Heart left ventricle (tissue), 13 donors: Measurements from ENCODE around the gene RBX1.

Experiments
- CTCF ChIP-seq, 12 donors: fragments of 200-600 bp; sonication (generic) in 4 of 12; IDR thresholded peaks; one replicate each; pipeline versions ENCODE4 v1.5.0 to v1.8.0; 2018 to 2022; ENCODE audit warnings: antibody characterized with exemption in 12 of 12, mild to moderate bottlenecking in 5 of 12
- POLR2A ChIP-seq, 2 donors: fragments of 450-650 bp; IDR thresholded peaks; one replicate each; pipeline ENCODE4 v1.6.1; 2017; ENCODE audit warnings: antibody characterized with exemption in 2 of 2, mild to moderate bottlenecking in 2 of 2, moderate library complexity in 2 of 2
- donor health status: ischemic (EF 13 %, LVEDD 7.1; RV severe dilation, severe dysfunction).
- donor health status: DM: no; HTN: yes; CAD: no.
- donor health status: DM: no; HTN: no; CAD: no.
- donor health status: ischemic (EF 25% LVEDD 6.9; RV normal size, moderate dysfunction).
- donor health status: ischemic (EF 25% LVEDD 5.7; RV mildly dilated, moderate dysfunction).
- donor health status: ischemic (EF 35%, LVEDD 5.7; RV mildly dilated, moderate dysfunction).
- donor health status: nonischemic (EF 11% LVEDD 7.7; RV severe dilation, severe dysfunction).
- donor health status: DM: yes; HTN: yes; CAD: no.
- donor health status: PGD.
- donor health status: ischemic (EF 29% LVEDD 5.4; RV normal size, mild dysfunction).
- donor health status: nonischemic (EF 23%, LVEDD 6.1; RV moderate dilation, normal function).

- TF ChIP-seq POLR2A (IDR thresholded peaks at IDR 0.05) = no peak
- TF ChIP-seq CTCF (IDR thresholded peaks at IDR 0.05) = no peak
These were observed 822 bp downstream of the RBX1 start for GRCh38 chr22:40951795-40952605.
